ENCODE data around the gene JAM3.
"Not testable (repeated sequence)": the region's sequence is repeated elsewhere in the genome, so short reads cannot be mapped to it uniquely, and the experiment has no call there.

- TF ChIP-seq POLR2AphosphoS5 (IDR thresholded peaks at IDR 0.05) = not testable (repeated sequence)
- TF ChIP-seq, protein P1, sequence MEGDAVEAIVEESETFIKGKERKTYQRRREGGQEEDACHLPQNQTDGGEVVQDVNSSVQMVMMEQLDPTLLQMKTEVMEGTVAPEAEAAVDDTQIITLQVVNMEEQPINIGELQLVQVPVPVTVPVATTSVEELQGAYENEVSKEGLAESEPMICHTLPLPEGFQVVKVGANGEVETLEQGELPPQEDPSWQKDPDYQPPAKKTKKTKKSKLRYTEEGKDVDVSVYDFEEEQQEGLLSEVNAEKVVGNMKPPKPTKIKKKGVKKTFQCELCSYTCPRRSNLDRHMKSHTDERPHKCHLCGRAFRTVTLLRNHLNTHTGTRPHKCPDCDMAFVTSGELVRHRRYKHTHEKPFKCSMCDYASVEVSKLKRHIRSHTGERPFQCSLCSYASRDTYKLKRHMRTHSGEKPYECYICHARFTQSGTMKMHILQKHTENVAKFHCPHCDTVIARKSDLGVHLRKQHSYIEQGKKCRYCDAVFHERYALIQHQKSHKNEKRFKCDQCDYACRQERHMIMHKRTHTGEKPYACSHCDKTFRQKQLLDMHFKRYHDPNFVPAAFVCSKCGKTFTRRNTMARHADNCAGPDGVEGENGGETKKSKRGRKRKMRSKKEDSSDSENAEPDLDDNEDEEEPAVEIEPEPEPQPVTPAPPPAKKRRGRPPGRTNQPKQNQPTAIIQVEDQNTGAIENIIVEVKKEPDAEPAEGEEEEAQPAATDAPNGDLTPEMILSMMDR (IDR thresholded peaks at IDR 0.05) = not testable (repeated sequence)
Observed at GRCh38 chr11:134092006-134092405, 23.1 kb downstream of the JAM3 start.

Data from prostate gland (tissue), 2 donors.